ENCODE results near the gene FOXO3.
"Not testable (repeated sequence)": the region's sequence is repeated elsewhere in the genome, so short reads cannot be mapped to it uniquely, and the experiment has no call there.

FOXO3 gene

DNA sequence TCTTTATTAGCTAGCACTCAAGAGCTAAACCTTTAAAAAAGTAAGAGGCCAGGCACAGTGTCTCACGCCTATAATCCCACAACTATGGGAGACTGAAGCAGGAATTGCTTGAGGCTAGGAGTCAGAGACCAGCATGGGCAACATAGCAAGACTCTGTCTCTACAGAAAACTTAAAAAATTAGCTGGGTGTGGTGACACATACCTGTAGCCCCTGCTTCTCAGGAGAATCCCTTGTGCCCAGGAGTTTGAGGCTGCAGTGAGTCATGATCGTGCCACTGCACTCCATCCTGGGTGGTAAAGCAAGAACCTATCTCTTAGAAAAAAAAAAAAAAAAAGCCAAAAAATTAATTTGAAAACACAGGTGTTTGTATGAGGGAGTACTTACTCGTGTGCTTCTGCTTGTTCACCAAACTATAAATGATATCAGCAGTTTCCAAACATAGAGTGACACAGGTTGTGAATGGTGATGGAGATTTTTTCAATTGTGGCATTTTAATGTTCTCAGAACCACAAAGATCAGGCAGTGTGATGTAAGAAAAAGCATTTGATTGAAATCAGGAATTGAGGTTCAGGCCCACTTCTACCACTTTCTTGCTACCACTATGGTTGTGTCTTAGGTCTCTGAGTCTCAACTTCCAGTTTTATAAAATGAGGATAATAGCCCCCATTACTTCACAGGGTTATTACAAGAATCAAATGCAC lies 104.9 kb downstream of the FOXO3 start:
- peak; percentile 25 for DNase-seq

DNA sequence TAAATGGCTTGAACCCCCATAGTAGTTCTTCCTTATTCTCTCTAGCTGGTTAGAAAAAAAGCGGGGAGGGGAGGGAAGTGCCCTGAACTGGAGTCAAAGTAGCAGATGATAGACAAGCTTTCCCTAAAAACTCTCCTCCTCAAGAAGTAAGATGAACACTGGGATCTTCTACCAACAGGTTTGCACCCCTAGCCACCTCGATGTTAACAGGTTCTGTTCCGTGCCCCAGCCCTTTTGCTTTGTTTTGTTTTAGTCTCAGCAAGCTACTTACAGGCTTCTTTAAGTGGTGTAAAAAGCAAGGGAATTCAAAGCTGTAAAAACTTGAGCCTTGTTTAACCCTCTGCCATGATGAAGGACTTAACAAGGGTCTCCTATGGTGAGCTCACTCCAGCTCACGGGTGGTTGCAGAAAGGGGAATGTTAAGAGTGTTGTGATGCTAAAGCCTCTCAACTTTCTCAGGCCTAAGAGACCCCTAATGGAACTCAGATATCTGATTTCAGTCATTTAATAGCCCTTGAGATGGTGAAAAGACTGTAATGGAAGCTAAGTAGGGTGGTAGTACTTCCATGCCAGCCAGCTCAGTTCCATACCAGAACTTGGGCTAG lies 106.0 kb downstream of the FOXO3 start:
- no peak for DNase-seq

DNA sequence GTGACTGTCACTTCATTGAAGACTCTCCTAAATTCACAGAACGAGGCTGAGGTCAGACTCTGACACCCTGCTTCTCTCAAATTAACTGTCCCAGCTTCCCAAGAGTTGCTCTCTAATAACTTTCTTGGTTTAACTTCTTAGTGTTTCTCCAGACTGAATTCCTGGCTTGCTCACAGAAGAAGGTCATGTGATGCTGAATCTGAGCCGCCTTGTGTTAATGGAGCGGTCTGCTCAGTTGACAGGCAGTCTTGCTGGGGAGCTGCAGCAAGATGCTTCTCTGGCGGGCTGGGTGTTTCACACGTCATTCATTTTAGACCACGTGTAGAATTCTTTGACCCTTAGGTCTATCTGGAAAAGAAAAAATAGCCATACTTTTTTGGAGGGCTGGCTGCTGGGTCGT lies 107.3 kb downstream of the FOXO3 start:
- DNase-seq, result no peak

DNA sequence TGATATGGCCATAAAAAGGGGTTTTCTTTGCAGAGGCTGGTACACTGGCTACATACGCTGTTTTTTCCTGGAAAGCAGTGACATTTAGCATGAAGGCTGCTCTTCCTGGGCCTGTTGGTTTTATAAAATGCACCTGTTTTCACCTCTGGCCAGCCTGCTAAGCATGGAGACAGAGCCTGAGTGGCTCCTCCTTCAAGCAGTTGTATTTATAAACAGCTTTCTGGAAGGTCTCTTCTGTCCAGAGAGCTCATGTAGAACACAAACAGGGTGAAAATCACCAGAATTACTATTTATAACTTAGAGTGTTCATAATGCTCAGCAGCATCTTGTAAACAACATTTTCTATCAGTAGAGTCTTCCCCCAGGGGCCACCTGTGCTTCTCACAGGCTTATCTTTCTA lies 109.0 kb downstream of the FOXO3 start:
- no peak for DNase-seq

DNA sequence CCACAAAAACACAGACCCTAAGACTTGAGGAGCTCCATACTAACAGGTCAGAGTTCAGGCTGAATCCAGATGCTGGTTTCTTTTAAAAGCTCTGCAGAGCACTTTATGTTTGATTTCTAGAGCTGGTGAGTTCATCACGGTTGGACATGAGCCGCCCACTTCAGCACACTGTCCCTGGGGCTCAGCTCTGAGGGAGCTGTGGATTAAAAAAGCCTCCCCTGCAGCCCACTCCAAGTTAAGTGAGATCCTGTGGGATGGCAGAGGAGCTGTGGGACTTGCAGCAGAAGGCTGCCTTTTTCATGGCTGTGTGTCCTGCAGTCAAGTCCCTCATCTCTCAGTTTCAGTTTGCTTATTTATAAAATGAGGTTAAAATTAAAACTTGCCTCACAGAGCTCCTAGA lies 110.5 kb downstream of the FOXO3 start:
- DNase-seq, result no peak

DNA sequence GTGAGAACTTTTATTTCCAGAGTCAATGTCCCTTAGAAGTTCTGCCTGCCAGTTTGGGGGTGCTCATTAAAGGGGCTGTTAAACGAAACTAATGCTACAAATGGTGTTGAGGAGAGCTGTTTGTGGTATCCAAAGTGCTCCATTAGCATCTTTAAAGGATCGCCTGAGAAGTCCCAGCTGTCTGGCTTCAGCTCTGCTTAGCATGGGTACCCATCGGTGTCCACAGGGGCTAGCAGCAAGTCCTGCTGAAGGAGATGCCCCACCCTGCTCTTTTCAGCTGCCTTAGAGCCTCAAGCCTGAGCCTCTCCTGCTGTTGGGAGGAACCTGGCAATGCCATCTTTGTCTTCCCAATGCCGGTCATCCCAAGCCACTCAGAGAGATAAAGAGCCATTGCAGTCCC lies 111.1 kb downstream of the FOXO3 start:
- no peak for DNase-seq

DNA sequence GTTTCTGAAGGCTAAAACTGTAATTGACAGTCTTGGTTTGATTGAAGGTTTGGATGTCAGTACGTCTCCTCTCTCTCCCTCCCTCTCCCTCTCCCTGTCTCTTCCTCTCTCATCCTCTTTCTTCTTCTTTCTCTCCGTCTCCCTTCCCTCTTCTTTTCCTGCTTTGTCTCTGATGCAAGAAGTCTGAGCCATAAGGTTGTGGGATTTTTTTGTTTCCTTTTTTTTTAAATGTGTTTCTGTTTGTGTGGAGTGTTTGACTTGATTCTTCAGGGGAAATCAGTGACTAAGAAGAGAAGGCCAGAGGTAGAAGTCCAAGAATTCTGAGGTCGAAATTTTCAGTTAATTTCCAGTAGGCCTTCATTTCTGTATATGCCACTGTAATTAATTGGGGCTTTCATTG lies 111.9 kb downstream of the FOXO3 start:
- DNase-seq, result no peak

DNA sequence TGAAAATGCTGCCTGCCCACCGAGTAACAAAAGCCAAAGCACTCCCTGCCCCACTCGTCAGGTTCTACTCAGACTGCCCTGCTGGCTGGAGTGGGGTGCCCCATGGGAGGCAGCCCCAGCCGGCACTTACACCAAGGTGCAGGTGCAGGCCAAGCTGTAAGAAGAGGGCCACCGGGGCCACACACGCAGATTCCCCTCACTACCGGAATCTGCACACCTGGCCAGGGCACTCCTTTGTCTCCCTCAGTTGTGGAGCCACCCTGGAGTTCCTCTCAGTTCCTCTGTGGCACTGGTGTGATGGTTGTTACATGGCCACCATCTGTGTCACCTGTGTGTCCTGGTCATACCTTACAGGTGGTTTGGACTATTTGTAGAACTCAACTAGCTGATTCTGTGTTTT lies 112.4 kb downstream of the FOXO3 start:
- DNase-seq, result no peak

DNA sequence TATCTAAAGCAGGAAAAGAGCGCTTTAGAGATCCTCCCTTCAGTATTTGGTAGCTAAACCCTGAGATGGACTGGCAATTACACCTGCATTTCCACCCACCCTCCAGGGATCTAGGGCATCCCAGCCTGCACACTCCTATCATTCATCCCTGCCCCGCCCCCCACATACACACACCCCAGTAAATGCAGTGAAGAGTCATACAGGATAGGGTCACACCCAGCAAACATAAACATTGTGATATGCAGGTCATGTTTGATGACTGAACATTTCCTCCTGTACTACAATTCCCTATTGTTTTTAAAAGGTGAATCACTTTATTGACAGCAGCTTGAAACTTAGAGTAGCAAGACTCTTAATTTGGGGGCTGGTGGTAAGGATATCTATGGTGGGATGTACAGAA lies 112.9 kb downstream of the FOXO3 start:
- no peak for DNase-seq

DNA sequence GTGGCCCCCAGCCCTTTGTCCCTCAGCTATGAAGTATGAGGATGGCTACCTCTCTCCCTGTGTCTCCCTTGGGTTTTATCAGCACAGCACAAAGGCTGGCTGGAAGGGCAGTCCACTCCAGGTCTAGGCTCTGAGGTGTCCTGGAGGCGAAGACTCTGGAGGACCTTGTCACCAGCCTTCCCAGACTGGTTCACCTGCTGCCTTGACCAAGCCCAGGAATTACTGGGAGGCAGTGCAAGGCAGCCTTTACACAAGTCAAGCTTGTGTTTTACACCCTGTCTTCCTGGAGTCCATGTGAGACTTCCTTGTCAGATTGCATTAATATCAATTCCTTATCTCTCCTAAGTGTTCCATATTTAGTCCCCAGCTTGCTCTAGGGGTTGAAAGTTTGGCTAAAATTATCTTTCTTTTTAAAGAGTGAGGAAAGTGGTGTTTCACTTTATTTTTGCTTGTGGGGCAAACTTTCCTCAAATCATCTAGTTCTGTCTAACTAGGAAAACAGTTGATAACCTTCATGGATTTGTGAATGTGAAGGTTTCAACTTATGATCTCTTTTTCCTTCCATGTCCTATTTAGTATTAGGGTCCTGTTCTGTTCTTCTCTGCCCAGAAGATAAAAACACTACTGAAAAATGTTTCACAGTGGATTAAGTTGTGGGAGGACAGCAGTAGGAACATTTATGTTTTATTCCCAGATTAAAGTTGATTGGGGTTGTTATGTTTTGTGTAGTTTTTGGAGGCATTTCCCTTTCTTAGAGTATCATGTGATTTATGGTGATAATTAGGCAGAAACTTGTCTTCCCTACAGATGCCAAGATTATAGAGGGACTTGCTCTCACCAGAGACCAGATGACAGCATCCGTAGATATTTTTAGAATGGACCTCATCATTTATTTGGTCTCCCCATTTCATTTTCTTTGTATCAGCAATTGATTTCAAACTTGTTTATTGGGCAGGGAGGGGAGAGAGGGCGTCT lies 114.8 kb downstream of the FOXO3 start:
- no peak for DNase-seq

DNA sequence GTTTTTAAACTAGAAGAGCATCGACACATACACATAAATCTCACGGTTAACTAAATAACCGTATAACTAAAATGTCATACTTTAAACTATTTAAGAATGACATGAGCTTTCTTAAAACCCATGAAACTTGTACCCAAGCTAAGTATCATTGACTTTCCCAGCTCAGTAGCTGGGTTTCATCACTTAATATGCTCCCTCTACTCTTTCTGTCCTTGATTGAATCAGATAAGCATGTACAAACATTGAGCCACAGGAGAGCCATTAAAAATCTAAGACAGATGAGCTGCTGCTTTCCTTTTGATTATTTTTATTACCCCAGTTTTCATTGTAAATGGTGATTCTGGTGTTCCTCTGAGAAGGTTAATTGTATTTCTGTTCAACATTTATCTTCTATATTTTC lies 115.8 kb downstream of the FOXO3 start:
- DNase-seq, result no peak

DNA sequence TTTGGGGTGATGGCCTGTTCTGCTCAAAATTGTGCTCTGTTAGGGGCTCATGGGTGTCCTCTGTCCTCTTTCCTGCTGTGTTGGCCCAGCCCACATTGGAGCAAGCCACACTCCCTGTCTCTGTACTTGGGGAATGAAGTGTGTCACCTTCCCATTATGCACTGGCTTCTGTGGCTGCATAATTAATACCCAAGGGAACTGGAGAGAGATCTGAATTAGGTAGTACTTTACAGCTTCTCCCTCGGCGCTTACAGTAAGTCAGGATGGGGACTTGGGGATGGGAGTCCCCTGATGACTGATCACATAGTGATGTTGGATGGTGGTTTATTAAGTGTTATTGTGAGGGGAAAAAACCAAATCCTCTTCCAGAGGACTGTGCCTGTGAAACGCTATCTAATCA lies 116.6 kb downstream of the FOXO3 start:
- no peak for DNase-seq

DNA sequence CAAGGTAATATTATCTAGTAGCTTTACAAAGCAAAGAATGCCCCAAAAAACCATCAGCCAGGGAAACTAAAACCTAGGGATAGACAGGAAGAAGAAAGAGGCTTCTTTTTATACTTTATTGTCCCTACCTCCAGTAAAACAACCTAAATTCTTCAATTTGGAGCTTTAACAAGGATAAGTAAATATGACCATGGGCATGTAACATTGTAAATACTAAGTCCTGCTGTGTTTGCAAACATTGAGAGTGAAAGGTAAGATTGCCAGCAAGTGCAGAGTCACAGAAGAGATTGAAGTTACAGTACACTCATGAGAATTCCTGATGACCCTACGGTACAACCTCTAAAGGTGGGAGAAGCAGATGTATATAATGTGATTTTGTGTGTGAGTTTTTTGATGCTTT lies 117.2 kb downstream of the FOXO3 start:
- DNase-seq, result no peak

DNA sequence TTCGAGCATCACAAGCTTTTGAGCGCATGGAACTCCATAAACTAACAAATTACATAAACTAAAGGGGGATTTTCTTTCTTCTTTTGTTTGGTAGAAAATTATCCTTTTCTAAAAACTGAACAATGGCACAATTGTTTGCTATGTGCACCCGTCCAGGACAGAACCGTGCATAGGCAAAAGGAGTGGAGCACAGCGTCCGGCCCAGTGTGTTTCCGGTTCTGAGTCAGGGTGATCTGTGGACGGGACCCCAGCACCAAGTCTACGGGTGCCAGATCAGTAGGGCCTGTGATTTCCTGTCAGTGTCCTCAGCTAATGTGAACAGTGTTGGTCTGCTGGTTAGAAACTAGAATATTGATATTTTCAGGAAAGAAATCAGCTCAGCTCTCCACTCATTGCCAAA lies 119.6 kb downstream of the FOXO3 start:
- not testable (repeated sequence) for DNase-seq

DNA sequence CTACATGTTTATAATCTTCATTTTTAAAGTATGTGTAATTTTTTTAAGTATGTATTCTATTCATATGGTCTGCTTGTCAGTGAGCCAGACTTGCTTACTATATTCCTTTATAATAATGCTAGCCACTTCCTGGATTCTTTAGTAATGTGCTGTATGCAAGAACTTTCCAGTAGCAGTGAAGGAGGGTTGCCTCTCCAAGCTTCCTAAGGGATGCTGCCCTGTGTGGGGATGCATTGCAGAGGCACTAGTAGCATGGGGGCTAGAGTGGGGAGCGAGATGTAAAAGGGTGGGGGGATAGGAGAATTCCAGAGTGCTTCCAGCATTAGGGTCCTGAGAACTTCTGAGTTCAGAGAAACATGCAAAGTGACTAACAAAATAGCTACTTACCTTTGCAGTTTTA lies 121.0 kb downstream of the FOXO3 start:
- DNase-seq, result not testable (repeated sequence)

DNA sequence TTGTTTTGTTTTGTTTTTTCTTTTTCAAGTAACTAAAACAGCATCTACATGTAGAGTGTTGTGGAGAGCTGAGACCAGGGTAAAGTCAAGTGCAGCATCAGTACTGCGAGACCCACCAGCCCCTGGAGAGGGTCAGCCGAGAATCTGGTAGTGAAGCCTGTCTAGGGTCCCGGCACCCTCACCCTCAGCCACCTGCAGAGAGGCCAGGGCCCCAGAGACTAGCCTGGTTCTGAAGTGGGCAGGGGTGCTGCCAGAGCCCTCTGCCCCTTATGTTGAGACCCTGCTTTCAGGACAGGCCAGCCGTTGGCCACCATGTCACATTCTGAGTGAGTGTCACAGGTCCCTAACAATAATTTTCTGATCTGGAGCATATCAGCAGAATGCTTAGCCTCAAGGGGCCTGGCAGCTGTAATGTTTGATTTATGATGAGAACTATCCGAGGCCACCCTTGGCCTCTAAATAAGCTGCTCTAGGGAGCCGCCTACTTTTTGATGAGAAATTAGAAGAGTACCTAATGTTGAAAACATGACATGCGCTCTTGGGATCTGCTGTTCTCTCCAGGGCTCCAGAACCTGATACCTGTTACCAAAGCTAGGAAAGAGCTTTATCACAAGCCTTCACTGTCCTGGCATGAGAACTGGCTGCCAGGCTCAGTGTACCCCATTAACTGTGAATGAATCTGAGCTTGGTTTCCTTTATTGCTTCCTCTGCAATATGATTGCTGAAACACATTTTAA lies 121.8 kb downstream of the FOXO3 start:
- not testable (repeated sequence) for DNase-seq

DNA sequence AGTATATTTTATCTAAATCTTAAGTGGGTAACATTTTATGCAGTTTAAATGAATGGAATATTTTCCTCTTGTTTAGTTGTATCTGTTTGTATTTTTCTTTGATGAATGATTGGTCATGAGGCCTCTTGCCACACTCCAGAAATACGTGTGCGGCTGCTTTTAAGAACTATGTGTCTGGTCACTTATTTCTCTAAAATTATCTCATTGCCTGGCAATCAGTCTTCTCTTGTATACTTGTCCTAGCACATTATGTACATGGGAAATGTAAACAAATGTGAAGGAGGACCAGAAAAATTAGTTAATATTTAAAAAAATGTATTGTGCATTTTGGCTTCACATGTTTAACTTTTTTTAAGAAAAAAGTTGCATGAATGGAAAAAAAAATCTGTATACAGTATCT lies 123.3 kb downstream of the FOXO3 start:
- DNase-seq, result not testable (repeated sequence)

DNA sequence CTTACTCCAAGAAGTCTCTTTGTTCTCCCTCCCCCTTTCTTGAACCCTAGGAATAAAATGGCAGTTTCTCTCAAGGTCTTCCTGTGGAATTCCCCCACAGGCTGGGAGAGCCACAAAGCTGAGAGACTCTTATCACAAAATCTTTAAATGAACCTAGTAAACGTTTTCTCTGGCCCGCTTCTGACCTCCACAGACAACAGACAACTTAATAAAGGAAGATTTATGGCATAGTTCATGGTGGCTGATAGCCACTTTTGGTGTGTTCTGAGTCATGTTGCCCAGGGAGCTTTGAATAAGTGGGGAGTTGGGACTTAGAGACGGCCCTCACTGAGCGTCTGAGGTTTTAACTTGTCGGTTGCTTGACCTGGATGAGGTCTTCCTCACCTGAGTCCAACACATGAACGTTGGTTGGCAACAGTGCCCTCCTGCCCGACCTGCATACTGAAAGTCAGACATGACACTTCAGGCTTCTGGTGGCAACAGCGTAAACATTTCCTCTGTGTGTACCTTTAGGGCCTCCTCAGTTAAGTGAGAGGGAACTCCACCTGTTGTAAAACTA lies 124.1 kb downstream of the FOXO3 start:
- no peak for DNase-seq

DNA sequence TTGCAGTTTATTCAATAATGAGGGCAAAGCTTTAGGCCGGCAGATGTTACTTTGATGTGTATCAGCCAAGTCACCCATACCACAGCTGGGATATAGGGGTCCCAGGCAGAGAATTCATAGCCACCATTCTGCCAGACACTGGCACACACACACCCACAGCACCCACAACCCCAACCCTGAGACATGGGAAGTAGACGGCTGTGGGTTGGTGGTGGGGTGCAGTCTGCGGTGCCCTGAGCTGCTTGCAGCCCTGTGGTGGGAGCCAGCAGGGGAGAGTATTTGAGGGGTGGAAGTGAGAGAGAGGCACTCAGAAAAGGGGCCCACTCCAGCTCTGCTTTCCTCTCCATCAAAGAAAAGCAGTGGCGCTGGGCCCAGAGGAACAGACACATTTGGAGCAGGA lies 125.3 kb downstream of the FOXO3 start:
- no peak for DNase-seq

DNA sequence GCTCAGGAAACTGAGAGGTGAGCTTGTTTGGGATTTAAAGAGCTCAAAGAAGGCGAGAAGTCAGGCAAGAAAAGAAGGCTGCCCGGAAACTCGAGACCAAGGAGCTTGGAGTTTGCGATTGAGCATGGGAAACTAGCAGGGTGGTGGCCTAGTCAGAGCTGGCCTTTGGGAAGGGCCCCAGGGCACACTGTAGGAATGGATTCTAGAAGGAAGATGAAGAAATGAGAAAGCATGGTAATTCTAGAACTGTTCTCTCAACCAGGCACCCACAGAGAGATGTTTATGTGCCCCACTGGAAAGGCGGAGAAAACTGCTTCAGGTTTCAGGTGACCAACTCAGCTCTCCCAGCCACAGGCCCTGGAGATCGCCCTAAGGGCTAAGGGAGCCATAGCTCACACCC lies 126.2 kb downstream of the FOXO3 start:
- DNase-seq, result no peak

DNA sequence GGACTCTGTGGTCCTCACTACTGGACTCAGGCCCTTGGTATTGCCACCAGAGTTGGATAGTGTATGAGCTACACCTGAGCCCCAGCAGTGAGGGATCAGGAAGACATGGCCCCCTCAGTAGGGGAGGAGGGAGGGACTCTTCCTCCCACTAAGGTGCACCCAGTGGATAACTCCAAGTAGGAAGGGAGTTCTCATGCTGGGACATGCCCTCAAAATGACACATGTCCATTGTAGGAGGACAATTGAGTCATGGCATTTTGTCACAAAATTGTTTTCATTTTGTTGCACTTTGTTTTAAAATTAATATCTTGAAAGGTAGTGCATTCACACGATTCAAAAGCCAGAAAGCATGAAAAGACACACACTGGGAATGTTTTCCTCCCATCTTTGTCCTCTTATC lies 127.2 kb downstream of the FOXO3 start:
- DNase-seq, result no peak

DNA sequence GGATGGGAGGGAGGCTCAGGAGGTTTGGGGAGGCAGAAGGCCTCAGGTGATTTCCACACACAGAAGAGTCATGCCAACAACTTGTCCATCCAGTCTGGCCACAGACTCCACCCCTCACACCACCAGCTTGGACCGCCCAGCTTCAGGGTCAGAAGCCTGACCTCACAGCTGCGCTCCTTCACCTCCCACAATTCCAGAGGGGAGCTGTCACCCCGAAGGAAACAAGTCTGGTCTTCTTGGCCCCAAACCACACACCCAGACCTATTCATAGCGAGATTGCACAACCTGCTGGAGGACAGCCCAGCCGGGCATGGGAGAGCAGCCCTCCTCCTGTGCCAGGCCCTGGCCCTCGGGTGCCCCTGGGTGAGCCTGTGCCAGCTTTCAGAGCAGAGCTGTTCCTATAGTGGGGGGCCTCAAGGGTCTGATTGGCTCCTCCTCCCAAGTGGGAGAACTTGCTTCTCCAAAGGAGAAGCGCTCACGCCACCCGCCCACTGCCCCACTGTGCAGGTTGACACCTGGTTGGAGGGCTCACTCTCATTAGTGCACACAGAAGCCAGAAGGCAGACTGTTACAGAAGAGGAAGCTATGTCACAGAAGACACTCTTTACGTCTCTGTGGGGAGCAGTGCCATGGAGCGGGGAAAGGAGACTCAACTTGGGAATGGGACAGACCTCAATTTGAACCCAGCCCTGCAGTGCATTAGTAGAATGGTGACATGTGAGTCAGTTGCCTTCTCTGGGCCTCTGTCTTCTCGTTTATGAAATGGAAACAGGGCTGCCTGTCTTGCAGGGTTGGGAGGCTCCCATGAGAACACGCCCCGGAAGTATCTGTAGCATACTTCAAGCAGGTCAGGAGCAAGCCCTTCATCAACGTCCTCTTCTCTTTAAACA lies 128.8 kb downstream of the FOXO3 start:
- no peak for DNase-seq

Data from activated CD4-positive, alpha-beta T cell treated with anti-CD3 and anti-CD28 coated beads for 48 hours (primary cell).